T-helper 17 cell (primary cell): ENCODE results near the gene KRT14. TPM values are rescaled to one million over a fixed set of nuclear protein-coding genes. Genes with fewer than 3 reads are reported as not detected.

Experiments used
- ATAC-seq: fragments of 150-1000 bp; cut with Tn5 transposase; 2 replicates; pipeline ENCODE4 v1.10.0; 2021; ENCODE audit warnings: mild to moderate bottlenecking, moderate library complexity
- DNase-seq, 3 donors: peaks; one replicate each; pipeline versions ENCODE4 v3.0.0 to v3.0.0-alpha.2; 2020 to 2021
- H3K9me3 ChIP-seq: one replicate; pipeline ENCODE4 v1.7.0; 2013; ENCODE audit warnings: low read length, mild to moderate bottlenecking; ENCODE audit not compliant: control insufficient read depth, poor library complexity, severe bottlenecking
- H3K27ac Mint-ChIP-seq: one replicate; pipeline ENCODE4 v1.8.0; 2022; ENCODE audit warnings: mild to moderate bottlenecking, moderate library complexity, mixed read lengths
- H3K27me3 Mint-ChIP-seq: one replicate; pipeline ENCODE4 v1.8.0; 2022; ENCODE audit warnings: mixed read lengths
- H3K36me3 Mint-ChIP-seq: one replicate; pipeline ENCODE4 v1.8.0; 2022; ENCODE audit warnings: low read depth, mixed read lengths
- H3K4me1 Mint-ChIP-seq: one replicate; pipeline ENCODE4 v1.8.0; 2022; ENCODE audit warnings: mild to moderate bottlenecking, mixed read lengths
- H3K4me3 Mint-ChIP-seq: one replicate; pipeline ENCODE4 v1.8.0; 2022; ENCODE audit warnings: mild to moderate bottlenecking, moderate library complexity, mixed read lengths
- total RNA-seq, 4 donors: library from RNA in 2 of 4; stranded (reverse) in 2 of 4; gene quantifications; one replicate each; pipeline ENCODE4 v1.2.3 and lab custom pipeline; 2022 to 2026

The KRT14 gene
- total RNA-seq, 2 donors from 2014 or later: not detected

GRCh38 chr17:41538565-41538991 lies 48.1 kb downstream of the KRT14 start:
- peaks cover 4% of the 10 kb centered on the region for H3K4me1 Mint-ChIP-seq
- no peak overlapping the region for H3K27ac Mint-ChIP-seq
- ATAC-seq: no peak
- H3K9me3 ChIP-seq: no peaks in the 10 kb centered on the region
- no peak for DNase-seq
- H3K27me3 Mint-ChIP-seq: peaks cover 33% of the 10 kb centered on the region
- H3K4me3 Mint-ChIP-seq: no peak overlapping the region
- H3K36me3 Mint-ChIP-seq: no peaks in the 10 kb centered on the region

GRCh38 chr17:41537990-41538389 lies 48.7 kb downstream of the KRT14 start:
- Mint-ChIP-seq H3K27me3 (peaks cover 34% of the 10 kb centered on the region), H3K36me3 (no peaks in the 10 kb centered on the region), H3K4me3 (no peak overlapping the region), H3K27ac (no peak overlapping the region), H3K4me1 (peaks cover 4% of the 10 kb centered on the region)
- no peaks in the 10 kb centered on the region for H3K9me3 ChIP-seq
- DNase-seq: no peak
- no peak for ATAC-seq

DNA sequence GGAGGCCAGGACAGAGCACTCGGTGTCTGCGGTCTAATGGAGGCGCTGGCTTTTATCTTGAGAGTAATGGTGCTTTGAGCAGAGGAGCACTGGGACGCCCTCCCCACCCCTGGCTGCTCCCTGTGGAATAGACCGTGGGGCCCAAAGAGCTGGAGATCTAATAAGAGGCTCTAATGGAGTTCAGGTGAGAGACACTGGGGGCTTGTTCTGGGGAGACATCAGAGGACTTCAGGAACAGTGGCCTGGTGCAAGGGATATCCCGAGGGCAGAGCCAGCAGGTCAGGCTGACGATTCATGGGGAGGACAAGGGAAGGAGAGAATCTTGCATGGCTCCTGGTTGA lies 49.1 kb downstream of the KRT14 start:
- Mint-ChIP-seq H3K27ac (no peak overlapping the region), H3K27me3 (peaks cover 38% of the 10 kb centered on the region), H3K4me1 (peaks cover 4% of the 10 kb centered on the region), H3K36me3 (no peaks in the 10 kb centered on the region), H3K4me3 (no peak overlapping the region)
- DNase-seq (no peak), ATAC-seq (no peak)
- peaks cover under 1% of the 10 kb centered on the region for H3K9me3 ChIP-seq

DNA sequence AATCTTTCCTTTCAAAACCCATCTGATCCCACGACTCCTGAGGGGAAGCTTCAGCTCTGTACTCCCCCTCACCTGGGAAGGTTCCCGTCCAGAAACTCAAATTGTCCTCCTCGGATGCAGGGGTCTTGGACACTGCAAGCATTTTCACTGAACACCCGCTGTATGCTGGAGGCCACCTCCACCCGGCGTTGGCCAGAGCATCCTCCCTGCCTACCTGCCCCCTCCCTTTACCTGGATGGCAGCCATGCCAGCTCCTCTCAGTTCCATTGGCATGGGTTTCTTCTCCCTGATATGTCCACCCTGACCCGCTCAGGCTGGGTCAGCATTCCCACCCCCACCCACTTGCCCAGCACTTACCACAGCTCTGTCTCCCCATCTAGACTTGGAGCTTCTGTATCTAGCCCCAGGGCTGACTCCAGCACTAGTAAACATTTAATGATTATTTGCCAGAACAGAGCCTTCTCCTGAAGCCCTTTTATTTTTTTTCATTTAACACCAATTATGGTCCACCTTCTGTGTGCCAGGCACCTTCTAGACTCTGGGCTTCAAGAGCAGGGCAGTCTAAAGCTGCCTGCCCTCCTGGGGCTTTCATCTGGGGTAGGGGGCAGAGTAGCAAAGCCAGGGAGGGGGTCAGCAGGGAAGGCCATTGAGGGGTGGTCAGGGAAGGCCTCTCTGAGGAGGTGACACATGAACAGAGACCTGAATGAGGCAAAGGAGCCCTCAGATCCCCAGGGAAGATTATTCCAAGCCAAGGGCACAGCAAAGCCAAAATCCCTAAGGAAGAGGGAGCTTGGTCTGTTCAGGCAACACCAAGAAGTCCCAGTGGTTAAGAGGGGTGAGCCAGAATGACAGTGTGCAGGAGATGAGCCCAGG lies 49.7 kb downstream of the KRT14 start:
- no peak for DNase-seq
- no peak overlapping the region for H3K27ac Mint-ChIP-seq

DNA sequence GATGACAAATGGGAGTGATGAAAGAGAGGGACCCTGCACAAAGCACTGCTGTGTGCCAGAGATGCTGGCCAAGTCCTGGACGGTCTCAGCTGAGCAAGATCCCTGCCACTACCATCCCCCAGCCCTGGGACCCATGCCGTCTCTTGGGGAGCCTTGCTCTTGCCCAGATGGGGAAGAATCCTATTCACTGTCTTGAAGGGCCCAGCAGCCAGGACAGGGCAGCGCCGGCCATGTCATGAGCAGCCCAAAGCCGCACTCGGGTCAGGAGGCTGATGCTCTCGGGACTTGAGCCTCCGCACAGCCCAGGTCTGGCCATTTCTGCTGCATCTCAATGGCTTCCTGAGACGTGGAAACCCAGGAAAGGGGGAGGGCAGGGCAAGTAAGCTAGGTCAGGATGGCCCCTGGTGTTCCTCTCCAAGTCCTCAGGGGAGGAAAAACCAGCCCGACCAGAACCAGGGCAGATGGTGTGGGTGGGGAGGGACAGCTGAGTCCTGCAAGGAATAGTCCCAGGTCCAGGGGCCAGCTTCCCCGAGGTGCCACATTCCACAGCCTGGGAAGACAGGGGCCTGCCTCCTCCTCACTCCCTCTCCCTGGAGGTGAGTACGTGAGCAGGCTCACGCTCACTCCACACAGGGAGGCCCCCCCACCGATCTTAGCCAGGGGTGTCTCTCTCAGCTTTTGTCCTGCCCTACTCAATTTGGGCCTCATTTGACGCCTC lies 50.8 kb downstream of the KRT14 start:
- H3K9me3 ChIP-seq: peaks cover 3% of the 10 kb centered on the region
- Mint-ChIP-seq H3K4me3 (no peak overlapping the region), H3K27ac (no peak overlapping the region), H3K27me3 (peaks cover 54% of the 10 kb centered on the region), H3K36me3 (no peaks in the 10 kb centered on the region), H3K4me1 (peaks cover 4% of the 10 kb centered on the region)
- ATAC-seq: no peak
- no peak for DNase-seq

More for the DNA sequence above, 49.7 kb downstream of the KRT14 start:
- Mint-ChIP-seq H3K36me3 (no peaks in the 10 kb centered on the region), H3K4me1 (peaks cover 4% of the 10 kb centered on the region), H3K4me3 (no peak overlapping the region), H3K27me3 (peaks cover 44% of the 10 kb centered on the region)
- no peak for ATAC-seq
- peaks cover 3% of the 10 kb centered on the region for H3K9me3 ChIP-seq

GRCh38 chr17:41534899-41535546 lies 51.7 kb downstream of the KRT14 start:
- no peak overlapping the region for H3K27ac Mint-ChIP-seq
- DNase-seq: no peak
- ATAC-seq: no peak
- no peaks in the 10 kb centered on the region for H3K36me3 Mint-ChIP-seq
- no peak overlapping the region for H3K4me3 Mint-ChIP-seq
- peaks cover 63% of the 10 kb centered on the region for H3K27me3 Mint-ChIP-seq
- peaks cover 3% of the 10 kb centered on the region for H3K9me3 ChIP-seq
- peaks cover 4% of the 10 kb centered on the region for H3K4me1 Mint-ChIP-seq

DNA sequence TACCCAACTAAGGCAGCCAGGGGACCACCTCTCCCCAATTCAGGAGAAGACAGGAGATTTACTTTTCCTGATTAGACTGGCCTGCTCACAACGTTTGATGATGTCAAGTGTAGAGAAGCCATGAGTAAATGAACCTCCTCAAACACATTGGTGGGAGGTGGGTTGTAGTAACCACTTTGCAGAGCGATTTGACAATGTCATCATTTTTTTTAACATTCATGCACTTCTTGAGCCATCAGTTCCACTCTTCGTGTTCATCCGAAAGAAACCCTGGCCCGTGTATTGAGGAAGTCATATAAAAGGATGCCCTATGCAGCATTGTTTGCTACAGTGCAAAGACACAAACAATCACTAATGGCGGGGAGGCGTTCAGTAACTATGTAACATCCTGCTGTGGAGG lies 53.1 kb downstream of the KRT14 start:
- ATAC-seq (no peak), DNase-seq (no peak)
- H3K27me3 Mint-ChIP-seq: peaks cover 74% of the 10 kb centered on the region
- H3K4me3 Mint-ChIP-seq: no peak overlapping the region
- H3K9me3 ChIP-seq: peaks cover 3% of the 10 kb centered on the region
- H3K27ac Mint-ChIP-seq: no peak overlapping the region
- peaks cover 7% of the 10 kb centered on the region for H3K4me1 Mint-ChIP-seq
- H3K36me3 Mint-ChIP-seq: no peaks in the 10 kb centered on the region

DNA sequence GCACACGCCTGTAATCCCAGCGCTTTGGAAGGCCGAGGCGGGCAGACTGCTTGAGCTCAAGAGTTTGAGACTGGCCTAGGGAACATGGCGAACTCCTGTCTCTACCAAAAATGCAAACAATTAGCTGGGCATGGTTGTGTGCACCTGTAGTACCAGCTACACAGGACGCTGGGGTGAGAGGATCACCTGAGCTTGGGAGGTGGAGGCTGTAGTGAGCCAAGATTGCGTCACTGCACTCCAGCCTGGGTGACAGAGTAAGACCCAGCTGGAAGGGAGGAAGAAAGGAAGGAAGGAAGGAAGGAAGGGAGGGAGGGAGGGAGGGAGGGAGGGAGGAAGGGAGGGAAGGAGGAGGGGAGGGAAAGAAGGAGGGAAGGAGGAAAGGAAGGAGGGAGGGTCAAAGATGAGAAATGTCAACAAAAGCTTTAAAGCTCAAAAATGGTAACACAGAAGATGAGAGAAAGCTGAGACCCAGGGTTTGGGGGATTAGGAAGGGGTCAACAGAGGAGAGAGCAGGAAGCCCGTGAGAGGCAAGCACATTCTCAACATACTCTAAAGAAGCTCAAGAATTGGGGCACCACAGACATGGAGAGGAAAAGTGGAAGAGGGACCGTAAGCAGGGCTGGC lies 53.6 kb downstream of the KRT14 start:
- DNase-seq (no peak), ATAC-seq (no peak)
- H3K27ac Mint-ChIP-seq: no peak overlapping the region
- H3K9me3 ChIP-seq: peaks cover 3% of the 10 kb centered on the region
- H3K36me3 Mint-ChIP-seq: peaks cover 2% of the 10 kb centered on the region
- no peak overlapping the region for H3K4me3 Mint-ChIP-seq
- H3K4me1 Mint-ChIP-seq: peaks cover 7% of the 10 kb centered on the region
- H3K27me3 Mint-ChIP-seq: peaks cover 76% of the 10 kb centered on the region

Other genes starting within 250 kb of the KRT14 start
- not detected for gene KRT33A, start 236.1 kb downstream of the KRT14 start, total RNA-seq
- not detected for gene KRT33B, start 217.1 kb downstream of the KRT14 start, total RNA-seq
- not detected for gene KRT34, start 204.6 kb downstream of the KRT14 start, total RNA-seq
- not detected for gene KRT31, start 189.3 kb downstream of the KRT14 start, total RNA-seq
- gene KRT37, start 162.3 kb downstream of the KRT14 start, total RNA-seq: not detected
- gene KRT38, start 145.9 kb downstream of the KRT14 start, total RNA-seq: not detected
- not detected for gene KRT32, start 119.5 kb downstream of the KRT14 start, total RNA-seq
- gene KRT35, start 105.7 kb downstream of the KRT14 start, total RNA-seq: not detected
- not detected for gene KRT36, start 97.0 kb downstream of the KRT14 start, total RNA-seq
- not detected for gene KRT13, start 81.3 kb downstream of the KRT14 start, total RNA-seq
- gene KRT15, start 68.0 kb downstream of the KRT14 start, total RNA-seq: not detected
- not detected for gene KRT19, start 58.6 kb downstream of the KRT14 start, total RNA-seq
- gene KRT9, start 14.8 kb downstream of the KRT14 start, total RNA-seq: not detected
- gene KRT16, start 25.9 kb upstream of the KRT14 start, total RNA-seq: not detected
- gene KRT17, start 37.7 kb upstream of the KRT14 start, total RNA-seq: not detected
- 1,000 to 10,000 TPM; 2,426 to 2,697 TPM for gene EIF1, start 102.0 kb upstream of the KRT14 start, total RNA-seq
- gene GAST, start 125.4 kb upstream of the KRT14 start, total RNA-seq: not detected
- gene HAP1, start 147.7 kb upstream of the KRT14 start, total RNA-seq: 1 to 10 TPM in 1 of 2 donors, under 1 TPM in 1; 0.15 to 1.3 TPM
- gene JUP, start 199.8 kb upstream of the KRT14 start, total RNA-seq: 1 to 10 TPM in 1 of 2 donors, under 1 TPM in 1; 0.63 to 1.4 TPM
- gene P3H4, start 225.1 kb upstream of the KRT14 start, total RNA-seq: 1 to 10 TPM; 1.7 to 2.0 TPM
- gene FKBP10, start 226.1 kb upstream of the KRT14 start, total RNA-seq: not detected
- 10 to 100 TPM; 23.1 to 28.9 TPM for gene NT5C3B, start 249.3 kb upstream of the KRT14 start, total RNA-seq